Hepatocyte (in vitro differentiated cells): ENCODE data around the gene DENND4A.

Experiments used
- EZH2 ChIP-seq: fragments of 200-600 bp; sonication (generic); IDR thresholded peaks from 2 replicates; pipeline ENCODE4 v1.6.1; 2016; ENCODE audit warnings: antibody characterized with exemption, mild to moderate bottlenecking, borderline replicate concordance
- TF ChIP-seq, protein P1 (sequence below): fragments of 200-600 bp; sonication (generic); IDR thresholded peaks from 2 replicates; pipeline ENCODE4 v1.5.1; 2016; ENCODE audit warnings: antibody characterized with exemption, mild to moderate bottlenecking; ENCODE audit not compliant: poor library complexity

DNA sequence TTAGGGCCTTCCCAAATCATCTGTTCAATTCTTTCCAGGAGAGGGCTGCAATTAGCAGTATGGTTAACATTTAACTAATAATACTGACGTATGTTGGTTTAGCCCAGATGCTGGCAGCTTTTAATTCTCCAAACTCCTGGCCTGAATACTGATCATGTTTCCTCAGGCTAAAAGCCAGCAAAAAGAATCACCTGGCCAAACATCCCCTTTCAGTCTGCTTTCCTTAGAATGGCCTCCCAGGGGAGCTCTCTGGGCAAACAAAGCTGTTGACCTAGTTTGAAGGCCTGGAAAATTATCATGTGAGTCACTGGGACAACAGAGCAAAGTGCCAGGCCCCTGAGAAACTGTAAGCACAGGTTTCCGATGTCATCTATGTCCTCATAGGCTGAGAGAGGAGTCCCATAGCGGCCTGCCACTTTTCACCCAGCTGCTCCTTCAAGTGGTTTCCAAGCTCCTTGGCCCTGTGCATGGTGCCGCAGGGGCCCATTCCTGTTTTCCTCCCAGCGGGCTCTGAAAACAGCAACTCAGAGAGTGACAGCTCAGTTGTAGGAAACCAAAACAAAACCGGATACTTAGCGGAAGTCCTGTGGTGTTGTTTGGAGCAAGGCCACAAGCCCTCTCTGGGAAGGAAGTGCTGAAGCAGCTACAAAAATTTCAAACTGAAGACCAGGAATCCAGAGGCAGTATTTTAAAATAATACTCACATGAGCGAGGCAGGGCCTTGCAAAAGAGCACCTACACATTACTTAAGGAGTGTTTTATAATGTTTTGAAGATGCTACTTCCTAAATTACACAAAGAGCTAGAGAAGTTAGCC lies 40.7 kb upstream of the DENND4A start:
- TF ChIP-seq EZH2, result no peak
- TF ChIP-seq, protein P1, sequence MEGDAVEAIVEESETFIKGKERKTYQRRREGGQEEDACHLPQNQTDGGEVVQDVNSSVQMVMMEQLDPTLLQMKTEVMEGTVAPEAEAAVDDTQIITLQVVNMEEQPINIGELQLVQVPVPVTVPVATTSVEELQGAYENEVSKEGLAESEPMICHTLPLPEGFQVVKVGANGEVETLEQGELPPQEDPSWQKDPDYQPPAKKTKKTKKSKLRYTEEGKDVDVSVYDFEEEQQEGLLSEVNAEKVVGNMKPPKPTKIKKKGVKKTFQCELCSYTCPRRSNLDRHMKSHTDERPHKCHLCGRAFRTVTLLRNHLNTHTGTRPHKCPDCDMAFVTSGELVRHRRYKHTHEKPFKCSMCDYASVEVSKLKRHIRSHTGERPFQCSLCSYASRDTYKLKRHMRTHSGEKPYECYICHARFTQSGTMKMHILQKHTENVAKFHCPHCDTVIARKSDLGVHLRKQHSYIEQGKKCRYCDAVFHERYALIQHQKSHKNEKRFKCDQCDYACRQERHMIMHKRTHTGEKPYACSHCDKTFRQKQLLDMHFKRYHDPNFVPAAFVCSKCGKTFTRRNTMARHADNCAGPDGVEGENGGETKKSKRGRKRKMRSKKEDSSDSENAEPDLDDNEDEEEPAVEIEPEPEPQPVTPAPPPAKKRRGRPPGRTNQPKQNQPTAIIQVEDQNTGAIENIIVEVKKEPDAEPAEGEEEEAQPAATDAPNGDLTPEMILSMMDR, result peak; percentile 19
